ENCODE results near the gene RABGAP1L.

Gene RABGAP1L

GRCh38 chr1:174291059-174291458 lies 131.7 kb downstream of the RABGAP1L start:
- no peak for TF ChIP-seq CTCF (IDR thresholded peaks at IDR 0.05; ENCODE audit: low read depth, low read length)
- H3K4me3 ChIP-seq (replicated peaks in 1 of 2; ENCODE audit: low read depth in 2 of 2, low read length in 2 of 2): no peak overlapping the region
- no peak for DNase-seq (ENCODE audit: low read depth in 2 of 2)

- no peak overlapping the region for H3K4me3 ChIP-seq (replicated peaks in 1 of 2; ENCODE audit: low read depth in 2 of 2, low read length in 2 of 2)
- no peak for DNase-seq (ENCODE audit: low read depth in 2 of 2)
- no peak for TF ChIP-seq CTCF (IDR thresholded peaks at IDR 0.05; ENCODE audit: low read depth, low read length)
Measured at GRCh38 chr1:174296309-174296708, 137.0 kb downstream of the RABGAP1L start.

GRCh38 chr1:174297351-174297750 lies 138.0 kb downstream of the RABGAP1L start:
- no peak overlapping the region for H3K4me3 ChIP-seq (replicated peaks in 1 of 2; ENCODE audit: low read depth in 2 of 2, low read length in 2 of 2)
- no peak for DNase-seq (ENCODE audit: low read depth in 2 of 2)
- TF ChIP-seq CTCF (IDR thresholded peaks at IDR 0.05; ENCODE audit: low read depth, low read length): no peak

- no peak for TF ChIP-seq CTCF (IDR thresholded peaks at IDR 0.05; ENCODE audit: low read depth, low read length)
- DNase-seq (ENCODE audit: low read depth in 2 of 2): no peak
- no peak overlapping the region for H3K4me3 ChIP-seq (replicated peaks in 1 of 2; ENCODE audit: low read depth in 2 of 2, low read length in 2 of 2)
Measured at GRCh38 chr1:174301295-174302077, 142.2 kb downstream of the RABGAP1L start.

GRCh38 chr1:174308604-174309003 lies 149.3 kb downstream of the RABGAP1L start:
- no peak for DNase-seq (ENCODE audit: low read depth in 2 of 2)
- TF ChIP-seq CTCF (IDR thresholded peaks at IDR 0.05; ENCODE audit: low read depth, low read length): no peak
- H3K4me3 ChIP-seq (replicated peaks in 1 of 2; ENCODE audit: low read depth in 2 of 2, low read length in 2 of 2): no peak overlapping the region

GRCh38 chr1:174309490-174309889 lies 150.2 kb downstream of the RABGAP1L start:
- no peak for DNase-seq (ENCODE audit: low read depth in 2 of 2)
- H3K4me3 ChIP-seq (replicated peaks in 1 of 2; ENCODE audit: low read depth in 2 of 2, low read length in 2 of 2): no peak overlapping the region
- no peak for TF ChIP-seq CTCF (IDR thresholded peaks at IDR 0.05; ENCODE audit: low read depth, low read length)

GRCh38 chr1:174314433-174314832 lies 155.1 kb downstream of the RABGAP1L start:
- no peak overlapping the region for H3K4me3 ChIP-seq (replicated peaks in 1 of 2; ENCODE audit: low read depth in 2 of 2, low read length in 2 of 2)
- no peak for TF ChIP-seq CTCF (IDR thresholded peaks at IDR 0.05; ENCODE audit: low read depth, low read length)
- DNase-seq (ENCODE audit: low read depth in 2 of 2): no peak
